Uterus (tissue), 2 donors: ENCODE data around the gene PAX3.

ENCODE experiments used
- CTCF ChIP-seq, 4 experiments: fragments of 200-600 bp in 2 of 4; fragments of 450-650 bp in 2 of 4; sonication (generic) in 2 of 4; IDR thresholded peaks; one replicate each; pipeline ENCODE4 v1.5.1; 2016 to 2019; ENCODE audit warnings: antibody characterized with exemption in 4 of 4, mild to moderate bottlenecking in 2 of 4, moderate library complexity in 1 of 4
- POLR2A ChIP-seq, 2 donors: fragments of 450-650 bp; IDR thresholded peaks; one replicate each; pipeline ENCODE4 v1.6.1; 2016; ENCODE audit warnings: antibody characterized with exemption in 2 of 2, mild to moderate bottlenecking in 1 of 2, moderate library complexity in 1 of 2

GRCh38 chr2:222212571-222212970 is 86.2 kb downstream of the PAX3 start:
- TF ChIP-seq CTCF (IDR thresholded peaks at IDR 0.05) (no peak), POLR2A (IDR thresholded peaks at IDR 0.05) (no peak)
